PC-3 (cell line): ENCODE data around the gene EPG5. TPM values are rescaled to one million over a fixed set of nuclear protein-coding genes. Genes with fewer than 3 reads are reported as not detected.

Source experiments
- ATAC-seq: fragments of 200-7000 bp; cut with Tn5 transposase; 2 replicates; pipeline ENCODE4 v1.9.1; 2020; ENCODE audit warnings: mild to moderate bottlenecking, moderate library complexity
- BruUV-seq: library from RNA; stranded (reverse); fragments of 400-500 nt; replicated peaks from 2 replicates; lab custom pipeline; 2021; lab: Mats Ljungman, UMichigan
- CTCF ChIA-PET: fragments of 300-600 bp; sonication (Branson Sonifier 250); formaldehyde crosslinking; loops from one replicate; lab custom pipeline; 2022; ENCODE audit warnings: antibody characterized with exemption; lab: Charles Lee
- POLR2A ChIA-PET: fragments of 300-600 bp; sonication (Branson Sonifier 250); formaldehyde crosslinking; loops from one replicate; lab custom pipeline; 2022; ENCODE audit warnings: antibody characterized with exemption; ENCODE audit not compliant: unreplicated experiment; lab: Charles Lee
- DNase-seq: peaks from one replicate; pipeline ENCODE4 v3.0.0-alpha.2; 2015
- H2AFZ ChIP-seq: fragments of 300-600 bp; sonication (generic); 2 replicates; pipeline ENCODE4 v1.6.0; 2016; ENCODE audit warnings: antibody characterized with exemption, low read length
- H3F3A ChIP-seq: fragments of 300-600 bp; sonication (generic); one replicate; pipeline ENCODE4 v1.6.0; 2017; ENCODE audit warnings: antibody characterized with exemption, low read length, control low read depth, mild to moderate bottlenecking; ENCODE audit not compliant: unreplicated experiment
- H3K27ac ChIP-seq: fragments of 300-600 bp; sonication (generic); 2 replicates; pipeline ENCODE4 v1.5.1; 2016; ENCODE audit warnings: mild to moderate bottlenecking, low read length
- H3K27me3 ChIP-seq: fragments of 300-600 bp; sonication (generic); 2 replicates; pipeline ENCODE4 v1.6.1; 2016; ENCODE audit warnings: low read length, mixed read lengths
- H3K36me3 ChIP-seq: fragments of 300-600 bp; sonication (generic); 2 replicates; pipeline ENCODE4 v1.6.1; 2016; ENCODE audit warnings: low read depth, mixed run types, low read length, mixed read lengths
- H3K4me1 ChIP-seq: fragments of 300-600 bp; sonication (generic); 2 replicates; pipeline ENCODE4 v1.5.1; 2016; ENCODE audit warnings: low read length; ENCODE audit not compliant: insufficient read depth
- H3K4me2 ChIP-seq: fragments of 300-600 bp; sonication (generic); 2 replicates; pipeline ENCODE4 v1.6.0; 2016; ENCODE audit warnings: low read length
- H3K4me3 ChIP-seq: fragments of 300-600 bp; sonication (generic); 2 replicates; pipeline ENCODE4 v1.5.1; 2016; ENCODE audit warnings: mild to moderate bottlenecking, low read length, mixed read lengths
- H3K79me2 ChIP-seq: fragments of 300-600 bp; sonication (generic); 2 replicates; pipeline ENCODE4 v1.6.1; 2017; ENCODE audit warnings: low read length, mixed read lengths
- H3K9ac ChIP-seq: fragments of 300-600 bp; sonication (generic); 2 replicates; pipeline ENCODE4 v1.6.0; 2016; ENCODE audit warnings: mild to moderate bottlenecking, low read length
- H3K9me2 ChIP-seq: fragments of 300-600 bp; sonication (generic); replicated peaks from 2 replicates; pipeline ENCODE4 v1.6.1; 2016; ENCODE audit warnings: mixed run types, low read length, mixed read lengths
- H3K9me3 ChIP-seq: fragments of 300-600 bp; sonication (generic); 2 replicates; pipeline ENCODE4 v1.6.1; 2016; ENCODE audit warnings: low read length, mixed read lengths
- H4K20me1 ChIP-seq: fragments of 300-600 bp; sonication (generic); 2 replicates; pipeline ENCODE4 v1.6.1; 2016; ENCODE audit warnings: low read length, mixed read lengths
- EZH2 ChIP-seq: fragments of 300-600 bp; sonication (generic); IDR thresholded peaks from one replicate; pipeline ENCODE4 v1.6.1; 2017; ENCODE audit warnings: antibody characterized with exemption, mild to moderate bottlenecking, low read length; ENCODE audit not compliant: unreplicated experiment
- EZH2phosphoT487 ChIP-seq: fragments of 300-600 bp; sonication (generic); IDR thresholded peaks from 2 replicates; pipeline ENCODE4 v1.6.1; 2018; ENCODE audit warnings: mild to moderate bottlenecking, antibody characterized with exemption, low read length, borderline replicate concordance
- intact Hi-C: fragments of 100-400 bp; cut with micrococcal nuclease; formaldehyde crosslinking; loops from 2 replicates; pipeline ENCODE4 v1.9.0; 2023
- total RNA-seq: library from RNA; depleted of rRNA; stranded (reverse); fragments of >200 nt; gene quantifications from 2 replicates; pipeline ENCODE4 v1.2.3, GENCODE V29; 2014
- TF ChIP-seq, protein P1 (sequence below): fragments of 300-600 bp; sonication (generic); conservative IDR thresholded peaks from 2 replicates; pipeline ENCODE4 v1.5.1; 2017; ENCODE audit warnings: antibody characterized with exemption, low read depth, mild to moderate bottlenecking, low read length

The EPG5 gene
- total RNA-seq, 1 experiment from 2014 or later, result 7.1 TPM

DNA sequence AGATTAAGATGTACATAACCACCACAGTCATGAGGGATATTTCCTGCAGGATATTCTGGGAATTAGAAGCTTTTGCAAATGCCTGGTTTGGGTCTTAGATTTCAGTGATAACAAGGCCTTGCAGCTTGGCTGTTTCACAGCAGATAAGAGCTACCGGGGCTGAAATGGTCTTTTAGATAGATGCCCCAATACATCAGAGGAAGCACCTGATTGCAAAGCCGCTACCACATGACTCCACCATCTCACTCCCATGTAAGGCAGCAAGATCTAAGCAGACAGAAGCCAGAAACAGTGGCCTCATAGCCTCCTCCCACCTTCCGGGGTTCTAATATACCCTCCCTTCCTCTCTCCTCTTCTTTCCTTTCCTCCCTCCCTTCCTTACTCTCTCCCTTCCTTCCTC, 31.1 kb upstream of the EPG5 start:
- ChIA-PET POLR2A (no interaction called here), CTCF (no interaction called here)
- Histone ChIP-seq H3F3A (no peaks in the 10 kb centered on the region), H3K9me3 (no peaks in the 10 kb centered on the region), H3K9ac (no peak overlapping the region), H3K4me2 (no peak overlapping the region), H3K4me3 (no peak overlapping the region), H4K20me1 (no peaks in the 10 kb centered on the region), H3K27me3 (no peaks in the 10 kb centered on the region), H3K9me2 (no peaks in the 10 kb centered on the region), H2AFZ (no peak overlapping the region), H3K4me1 (peaks cover 7% of the 10 kb centered on the region), H3K36me3 (no peaks in the 10 kb centered on the region), H3K27ac (no peak overlapping the region), H3K79me2 (no peaks in the 10 kb centered on the region)
- intact Hi-C loops, result no loop called here
- TF ChIP-seq EZH2, result no peak
- TF ChIP-seq EZH2phosphoT487, result no peak
- TF ChIP-seq, protein P1, sequence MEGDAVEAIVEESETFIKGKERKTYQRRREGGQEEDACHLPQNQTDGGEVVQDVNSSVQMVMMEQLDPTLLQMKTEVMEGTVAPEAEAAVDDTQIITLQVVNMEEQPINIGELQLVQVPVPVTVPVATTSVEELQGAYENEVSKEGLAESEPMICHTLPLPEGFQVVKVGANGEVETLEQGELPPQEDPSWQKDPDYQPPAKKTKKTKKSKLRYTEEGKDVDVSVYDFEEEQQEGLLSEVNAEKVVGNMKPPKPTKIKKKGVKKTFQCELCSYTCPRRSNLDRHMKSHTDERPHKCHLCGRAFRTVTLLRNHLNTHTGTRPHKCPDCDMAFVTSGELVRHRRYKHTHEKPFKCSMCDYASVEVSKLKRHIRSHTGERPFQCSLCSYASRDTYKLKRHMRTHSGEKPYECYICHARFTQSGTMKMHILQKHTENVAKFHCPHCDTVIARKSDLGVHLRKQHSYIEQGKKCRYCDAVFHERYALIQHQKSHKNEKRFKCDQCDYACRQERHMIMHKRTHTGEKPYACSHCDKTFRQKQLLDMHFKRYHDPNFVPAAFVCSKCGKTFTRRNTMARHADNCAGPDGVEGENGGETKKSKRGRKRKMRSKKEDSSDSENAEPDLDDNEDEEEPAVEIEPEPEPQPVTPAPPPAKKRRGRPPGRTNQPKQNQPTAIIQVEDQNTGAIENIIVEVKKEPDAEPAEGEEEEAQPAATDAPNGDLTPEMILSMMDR, result no peak
- no peak for DNase-seq
- ATAC-seq, result no peak
- BruUV-seq, result no TSS peak

DNA sequence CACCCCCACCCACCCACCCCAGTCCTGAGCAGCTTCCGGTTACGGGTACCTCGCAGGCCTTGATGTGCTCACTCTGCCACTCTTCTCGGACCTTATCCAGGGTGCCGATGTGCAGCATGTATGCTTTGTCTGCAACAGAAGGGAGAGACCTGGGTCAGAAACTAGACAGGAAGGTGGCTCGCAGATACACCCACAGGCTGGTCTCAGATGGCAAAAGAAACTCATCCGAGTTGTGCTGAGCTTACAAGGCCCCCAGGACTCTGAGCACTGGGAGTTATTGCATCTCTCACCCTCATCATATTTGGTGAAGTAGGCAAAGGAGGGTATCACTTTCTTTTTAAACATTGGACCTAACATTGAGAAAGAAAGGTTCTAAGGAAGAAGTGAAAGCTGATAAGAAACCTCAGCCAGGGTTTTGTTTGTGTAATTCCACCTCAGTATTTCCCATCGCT, 30.6 kb upstream of the EPG5 start:
- no peaks in the 10 kb centered on the region for H3K9me3 ChIP-seq
- no TSS peak for BruUV-seq
- POLR2A ChIA-PET, result no interaction called here
- H3K4me2 ChIP-seq, result no peak overlapping the region
- no peak overlapping the region for H2AFZ ChIP-seq
- H3K9ac ChIP-seq, result no peak overlapping the region
- DNase-seq, result no peak
- TF ChIP-seq EZH2 (no peak), EZH2phosphoT487 (no peak)
- TF ChIP-seq, protein P1, result no peak
- H3K79me2 ChIP-seq, result no peaks in the 10 kb centered on the region
- intact Hi-C loops, result no loop called here
- ATAC-seq, result no peak
- H3K27me3 ChIP-seq, result no peaks in the 10 kb centered on the region
- H3K9me2 ChIP-seq, result no peaks in the 10 kb centered on the region
- H3K4me1 ChIP-seq, result peaks cover 10% of the 10 kb centered on the region
- no peaks in the 10 kb centered on the region for H3K36me3 ChIP-seq
- H4K20me1 ChIP-seq, result no peaks in the 10 kb centered on the region
- no peak overlapping the region for H3K4me3 ChIP-seq
- CTCF ChIA-PET, result no interaction called here
- H3K27ac ChIP-seq, result no peak overlapping the region
- H3F3A ChIP-seq, result no peaks in the 10 kb centered on the region

DNA sequence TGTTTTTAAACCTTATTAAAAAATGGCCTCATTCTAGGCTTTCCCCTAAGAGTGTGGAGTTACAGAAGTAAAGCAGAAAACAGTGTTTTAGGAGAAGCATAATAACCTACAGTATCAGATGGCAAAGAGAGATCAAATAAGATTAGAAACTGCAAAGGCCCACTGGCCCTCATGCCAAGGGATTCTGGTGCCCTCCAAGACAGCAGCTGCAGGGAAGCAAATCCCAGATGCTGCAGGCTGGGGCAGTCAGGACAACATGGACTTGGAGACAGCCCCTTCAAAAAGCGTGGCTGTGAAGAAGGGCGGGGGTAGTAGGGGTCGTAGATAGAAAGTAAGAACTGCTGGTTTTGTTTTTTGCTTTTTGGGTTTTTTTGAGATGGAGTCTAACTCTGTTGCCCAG, 28.3 kb upstream of the EPG5 start:
- Histone ChIP-seq H3K36me3 (no peaks in the 10 kb centered on the region), H3K9ac (no peak overlapping the region), H3K27ac (no peak overlapping the region), H3K4me2 (no peak overlapping the region), H3K9me2 (no peaks in the 10 kb centered on the region), H2AFZ (no peak overlapping the region), H3K4me1 (peaks cover 10% of the 10 kb centered on the region), H4K20me1 (no peaks in the 10 kb centered on the region), H3K79me2 (no peaks in the 10 kb centered on the region), H3F3A (no peaks in the 10 kb centered on the region), H3K9me3 (no peaks in the 10 kb centered on the region), H3K4me3 (no peak overlapping the region), H3K27me3 (no peaks in the 10 kb centered on the region)
- ATAC-seq (no peak), DNase-seq (no peak)
- BruUV-seq, result no TSS peak
- CTCF ChIA-PET, result no interaction called here
- intact Hi-C loops, result no loop called here
- TF ChIP-seq, protein P1, result no peak
- TF ChIP-seq EZH2 (no peak), EZH2phosphoT487 (no peak)
- POLR2A ChIA-PET, result interaction anchor here (0.6 kb wide), 1 partner anchor 367 kb away, joined by 4 read pairs; no protein-coding TSS in a partner anchor
